Esophagus squamous epithelium (tissue), 4 donors: Measurements from ENCODE around the gene LRBA.

Experiments used
- POLR2A ChIP-seq, 4 donors: fragments of 450-650 bp; IDR thresholded peaks; one replicate each; pipeline ENCODE4 v1.6.1; 2017; ENCODE audit warnings: antibody characterized with exemption in 4 of 4, mild to moderate bottlenecking in 4 of 4, moderate library complexity in 3 of 4
- TF ChIP-seq, protein P1 (sequence below), 6 experiments: fragments of 450-650 bp in 4 of 6; fragments of 200-600 bp in 2 of 6; sonication (generic) in 2 of 6; IDR thresholded peaks; one replicate each; pipeline ENCODE4 v1.5.1; 2016 to 2019; ENCODE audit warnings: antibody characterized with exemption in 6 of 6, mild to moderate bottlenecking in 4 of 6, moderate library complexity in 4 of 6

DNA sequence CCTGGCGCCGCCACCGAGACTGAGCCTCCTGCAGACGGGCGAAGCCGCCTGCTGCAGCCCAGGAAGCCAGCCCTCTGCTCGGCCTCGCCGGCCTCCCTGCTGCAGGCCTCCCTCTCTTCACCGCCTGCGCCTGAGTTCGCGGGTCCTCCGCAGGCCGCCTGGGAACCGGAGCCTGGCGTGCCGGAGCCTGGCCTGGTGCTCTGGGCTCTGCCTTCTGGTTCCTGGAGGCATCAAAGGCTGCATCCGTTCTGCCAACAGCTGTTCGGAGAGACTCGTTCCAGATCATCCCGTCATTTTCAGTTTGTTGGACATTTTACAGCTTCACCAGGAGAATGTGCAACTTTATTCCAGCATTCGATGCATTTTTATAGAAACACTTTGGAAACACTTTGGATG, 758.9 kb downstream of the LRBA start:
- TF ChIP-seq, protein P1, sequence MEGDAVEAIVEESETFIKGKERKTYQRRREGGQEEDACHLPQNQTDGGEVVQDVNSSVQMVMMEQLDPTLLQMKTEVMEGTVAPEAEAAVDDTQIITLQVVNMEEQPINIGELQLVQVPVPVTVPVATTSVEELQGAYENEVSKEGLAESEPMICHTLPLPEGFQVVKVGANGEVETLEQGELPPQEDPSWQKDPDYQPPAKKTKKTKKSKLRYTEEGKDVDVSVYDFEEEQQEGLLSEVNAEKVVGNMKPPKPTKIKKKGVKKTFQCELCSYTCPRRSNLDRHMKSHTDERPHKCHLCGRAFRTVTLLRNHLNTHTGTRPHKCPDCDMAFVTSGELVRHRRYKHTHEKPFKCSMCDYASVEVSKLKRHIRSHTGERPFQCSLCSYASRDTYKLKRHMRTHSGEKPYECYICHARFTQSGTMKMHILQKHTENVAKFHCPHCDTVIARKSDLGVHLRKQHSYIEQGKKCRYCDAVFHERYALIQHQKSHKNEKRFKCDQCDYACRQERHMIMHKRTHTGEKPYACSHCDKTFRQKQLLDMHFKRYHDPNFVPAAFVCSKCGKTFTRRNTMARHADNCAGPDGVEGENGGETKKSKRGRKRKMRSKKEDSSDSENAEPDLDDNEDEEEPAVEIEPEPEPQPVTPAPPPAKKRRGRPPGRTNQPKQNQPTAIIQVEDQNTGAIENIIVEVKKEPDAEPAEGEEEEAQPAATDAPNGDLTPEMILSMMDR (IDR thresholded peaks at IDR 0.05), result no peak
- no peak for TF ChIP-seq POLR2A (IDR thresholded peaks at IDR 0.05)
